ENCODE measurements around the gene CLK4.

The CLK4 gene

GRCh38 chr5:178632285-178632684 is 5.4 kb upstream of the CLK4 start:
- DNase-seq: no peak

GRCh38 chr5:178630951-178631350 is 4.1 kb upstream of the CLK4 start:
- DNase-seq: no peak

GRCh38 chr5:178630475-178630930 is 3.7 kb upstream of the CLK4 start:
- no peak for DNase-seq

GRCh38 chr5:178627259-178627598 is 379 bp upstream of the CLK4 start:
- DNase-seq: no peak

GRCh38 chr5:178625679-178626483 is 969 bp downstream of the CLK4 start:
- DNase-seq: no peak

GRCh38 chr5:178624631-178625546 is 2.0 kb downstream of the CLK4 start:
- DNase-seq: no peak

GRCh38 chr5:178622679-178623247 is 4.1 kb downstream of the CLK4 start:
- DNase-seq: no peak

- DNase-seq: no peak
These were observed 7.5 kb downstream of the CLK4 start for GRCh38 chr5:178619390-178619789.

GRCh38 chr5:178612299-178612698 is 14.6 kb downstream of the CLK4 start:
- no peak for DNase-seq

- no peak for DNase-seq
These were observed 20.6 kb downstream of the CLK4 start for GRCh38 chr5:178606269-178606668.

- DNase-seq: no peak
These were observed 21.1 kb downstream of the CLK4 start for GRCh38 chr5:178605788-178606187.

- no peak for DNase-seq
These were observed 24.1 kb downstream of the CLK4 start for GRCh38 chr5:178602752-178603151.

- DNase-seq: no peak
These were observed 31.1 kb downstream of the CLK4 start for GRCh38 chr5:178595750-178596149.

- no peak for DNase-seq
These were observed 31.7 kb downstream of the CLK4 start for GRCh38 chr5:178595150-178595549.

- DNase-seq: no peak
These were observed 35.9 kb downstream of the CLK4 start for GRCh38 chr5:178590924-178591423.

GRCh38 chr5:178590141-178590923 is 36.5 kb downstream of the CLK4 start, which contains the start of gene COL23A1:
COL23A1 (minus strand) TSS chr5:178590393.
- DNase-seq: peak; percentile 51

- peak; percentile 51 for DNase-seq
These were observed 37.4 kb downstream of the CLK4 start for GRCh38 chr5:178589180-178590140.

- no peak for DNase-seq
These were observed 38.1 kb downstream of the CLK4 start for GRCh38 chr5:178588769-178589168.

- DNase-seq: no peak
These were observed 38.9 kb downstream of the CLK4 start for GRCh38 chr5:178587763-178588611.

GRCh38 chr5:178586396-178586795 is 40.5 kb downstream of the CLK4 start:
- no peak for DNase-seq

Measured in GDM1 (cell line).